8988T (cell line): Measurements from ENCODE around the gene BCL2L1.
"Not testable (repeated sequence)": the region's sequence is repeated elsewhere in the genome, so short reads cannot be mapped to it uniquely, and the experiment has no call there.

Experiments
- DNase-seq: peaks from one replicate; pipeline ENCODE4 v3.0.0; 2011

The BCL2L1 gene

DNA sequence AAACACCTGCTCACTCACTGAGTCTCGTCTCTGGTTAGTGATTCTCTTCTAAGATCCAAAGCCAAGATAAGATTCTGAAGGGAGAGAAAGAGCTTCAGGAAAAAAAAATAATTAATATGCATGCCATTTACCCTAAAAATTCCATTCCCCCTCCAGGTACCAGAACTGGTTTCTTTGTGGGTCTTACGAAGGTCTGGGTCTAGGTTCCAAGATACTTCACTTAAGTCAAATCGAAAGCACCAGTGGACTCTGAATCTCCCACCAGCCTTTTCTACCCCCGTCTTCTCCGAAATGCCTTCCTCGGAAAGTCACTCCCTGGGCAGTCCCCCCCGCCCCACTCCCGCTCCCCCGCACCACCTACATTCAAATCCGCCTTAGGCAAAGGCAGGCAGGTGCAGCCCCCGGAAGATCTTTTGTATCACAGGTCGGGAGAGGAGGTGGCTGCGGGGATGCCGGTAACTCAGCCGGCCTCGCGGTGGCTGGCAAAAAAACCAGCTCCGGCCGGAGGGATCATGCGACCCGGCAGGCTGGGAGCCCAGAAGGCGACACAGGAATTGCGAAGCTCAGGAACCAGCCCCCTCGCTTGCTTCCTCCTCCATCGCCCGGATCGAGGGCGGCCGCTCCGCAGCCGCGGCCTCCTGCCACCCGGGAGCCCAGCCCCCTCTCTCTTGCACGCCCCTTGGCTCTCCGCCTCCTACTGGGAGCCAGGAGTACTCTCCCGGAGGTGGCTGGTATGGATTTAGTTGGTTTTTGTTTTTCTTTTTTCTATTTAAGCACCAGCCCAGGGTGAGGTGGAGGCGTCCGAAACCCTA is at the start of gene BCL2L1:
BCL2L1 (minus strand) TSS at position 612 of the 812 bp plus-strand sequence. CDS start 650 bp downstream, outside the sequence.
- DNase-seq: peak; percentile 65

DNA sequence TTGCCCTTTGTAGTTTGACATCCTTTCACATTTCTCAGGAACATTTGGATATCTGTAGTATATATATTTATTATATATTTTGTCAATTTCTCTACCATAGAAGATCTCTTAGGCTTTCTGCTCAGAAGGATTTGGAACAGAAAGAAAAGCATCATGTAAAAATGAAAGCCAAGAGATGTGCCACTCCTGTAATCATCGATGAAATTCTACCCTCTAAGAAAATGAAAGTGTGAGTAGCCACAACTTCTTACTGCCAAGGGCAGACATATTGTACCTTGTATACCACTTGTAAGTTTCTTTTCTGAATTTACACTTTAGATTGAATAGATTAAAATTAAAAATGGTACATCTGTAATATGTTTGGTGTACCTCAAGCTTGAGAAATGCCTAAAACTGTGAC is 47.6 kb upstream of the BCL2L1 start:
- no peak for DNase-seq

DNA sequence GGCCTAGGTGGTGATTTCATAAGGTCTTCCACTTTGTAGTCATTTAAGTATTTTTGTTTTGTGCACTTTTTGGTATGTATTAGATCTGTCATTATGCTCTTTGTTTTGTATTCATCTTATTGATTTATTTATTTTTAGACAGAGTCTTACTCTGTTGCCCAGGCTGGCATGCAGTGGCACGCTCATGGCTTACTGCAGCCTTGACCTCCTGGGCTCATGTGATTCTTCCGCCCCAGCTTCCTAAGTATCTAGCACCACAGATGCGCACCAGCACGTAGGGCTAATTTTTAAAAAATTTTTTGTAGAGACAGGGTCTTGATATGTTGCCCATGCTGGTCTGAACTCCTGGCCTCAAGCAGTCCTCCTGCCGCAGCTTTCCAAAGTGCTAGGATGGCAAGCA is 47.0 kb upstream of the BCL2L1 start:
- DNase-seq: no peak

DNA sequence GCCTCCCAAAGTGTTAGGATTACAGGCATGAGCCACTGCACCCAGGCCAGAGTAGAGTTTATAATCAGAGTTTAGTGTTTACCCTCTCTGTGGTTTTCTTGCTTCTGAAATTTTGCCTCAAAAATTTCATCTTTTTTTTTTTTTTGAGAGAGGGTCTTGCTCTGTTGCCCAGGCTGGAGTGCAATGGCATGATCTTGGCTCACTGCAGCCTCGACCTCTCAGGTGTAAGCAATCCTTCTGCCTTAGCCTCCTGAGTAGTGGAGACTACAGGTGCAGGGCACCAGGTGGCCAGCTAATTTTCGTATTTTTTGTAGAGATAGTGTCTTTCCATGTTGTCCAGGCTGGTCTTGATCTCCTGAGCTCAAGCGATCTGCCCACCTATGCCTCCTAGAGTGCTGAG is 45.1 kb upstream of the BCL2L1 start:
- no peak for DNase-seq

DNA sequence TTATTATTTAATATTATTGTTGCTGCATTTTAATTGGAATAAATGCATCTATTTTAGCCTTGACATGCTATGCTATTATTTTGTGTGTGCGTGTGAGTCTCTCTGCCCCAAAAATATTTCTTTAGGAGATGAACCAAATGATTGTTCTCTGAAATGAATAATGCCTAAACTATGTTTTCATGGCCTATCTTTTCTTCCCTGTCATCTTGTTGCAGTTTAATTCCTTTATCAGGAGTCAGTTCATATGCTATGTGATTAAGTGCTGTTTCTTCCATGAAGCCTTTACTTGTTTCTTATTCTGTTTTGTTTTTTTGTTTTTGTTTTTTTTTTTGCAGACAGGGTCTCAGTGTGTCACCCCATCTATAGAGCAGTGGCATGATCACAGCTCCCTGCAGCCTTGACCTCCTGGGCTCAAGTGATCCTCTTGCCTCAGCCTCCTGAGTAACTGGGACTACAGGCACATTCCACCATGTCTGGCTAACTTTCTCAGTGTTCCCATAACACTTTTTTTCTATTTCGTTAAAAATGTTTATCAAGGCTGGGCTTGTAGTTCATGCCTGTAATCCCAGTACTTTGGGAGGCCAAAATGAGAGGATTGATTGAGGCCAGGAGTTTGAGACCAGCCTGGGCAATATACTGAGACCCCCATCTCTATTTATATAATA is 42.1 kb upstream of the BCL2L1 start:
- no peak for DNase-seq

DNA sequence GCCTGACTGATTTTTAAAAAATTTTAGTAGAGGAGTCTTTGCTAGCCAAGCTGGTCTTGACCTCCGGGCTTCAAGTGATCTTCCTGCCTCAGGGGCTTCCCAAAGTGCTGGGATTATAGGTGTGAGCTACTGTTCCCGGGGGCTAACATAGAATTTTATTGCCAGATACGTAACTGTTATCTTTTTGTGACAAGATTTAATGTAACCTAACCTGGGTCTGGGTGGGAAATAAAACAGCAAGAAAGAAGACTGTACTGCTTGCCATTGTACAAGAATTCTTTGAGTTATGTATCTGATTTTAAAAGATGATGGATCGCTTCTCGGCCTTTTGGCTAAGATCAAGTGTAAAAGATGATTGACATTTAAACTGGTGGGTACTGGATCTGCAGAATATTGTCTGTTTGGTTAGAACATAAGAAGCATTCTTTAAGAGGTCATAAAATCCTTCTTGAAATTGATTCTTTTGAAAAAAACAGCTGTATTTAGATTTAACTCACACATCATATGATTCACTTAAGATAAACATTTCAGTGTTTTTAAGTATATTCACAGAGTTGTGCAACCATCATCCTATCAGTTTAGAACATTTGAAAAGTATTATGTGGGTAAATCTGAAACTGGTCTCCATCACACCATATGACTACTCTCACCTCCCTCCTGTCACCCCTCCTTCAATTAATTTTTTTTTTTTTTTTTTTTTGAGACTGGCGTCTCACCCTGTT is 38.0 kb upstream of the BCL2L1 start:
- DNase-seq: no peak

DNA sequence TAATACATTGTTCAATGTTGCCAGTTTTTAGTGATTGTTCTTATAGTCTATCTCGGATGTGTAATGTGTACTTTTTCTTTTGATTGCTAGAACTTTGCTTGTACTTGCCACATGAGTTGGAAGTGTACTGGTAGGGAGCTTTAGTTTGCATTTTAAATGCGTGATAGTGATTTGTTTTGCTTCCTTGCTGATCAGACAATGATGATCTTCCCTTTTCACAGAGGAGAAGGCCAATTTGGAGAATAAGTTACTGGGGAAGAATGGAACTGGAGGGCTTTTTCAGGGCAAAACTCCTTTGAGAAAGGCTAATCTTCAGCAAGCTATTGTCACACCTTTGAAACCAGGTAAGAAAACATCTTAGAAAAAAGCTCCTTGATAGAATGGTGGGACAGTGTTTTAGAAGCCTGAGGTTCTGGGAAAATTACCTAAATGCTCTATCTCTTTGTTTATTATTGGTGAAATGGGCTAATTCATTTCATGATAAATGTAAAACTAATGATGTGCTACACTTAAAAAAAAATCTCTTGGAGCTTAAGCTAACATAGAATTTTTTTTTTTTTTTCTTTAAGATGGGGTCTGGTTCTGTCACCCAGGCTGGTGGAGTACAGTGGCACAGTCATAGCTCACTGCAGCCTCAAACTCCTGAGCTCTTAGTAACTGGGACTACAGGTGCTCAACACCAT is 37.3 kb upstream of the BCL2L1 start:
- no peak for DNase-seq

DNA sequence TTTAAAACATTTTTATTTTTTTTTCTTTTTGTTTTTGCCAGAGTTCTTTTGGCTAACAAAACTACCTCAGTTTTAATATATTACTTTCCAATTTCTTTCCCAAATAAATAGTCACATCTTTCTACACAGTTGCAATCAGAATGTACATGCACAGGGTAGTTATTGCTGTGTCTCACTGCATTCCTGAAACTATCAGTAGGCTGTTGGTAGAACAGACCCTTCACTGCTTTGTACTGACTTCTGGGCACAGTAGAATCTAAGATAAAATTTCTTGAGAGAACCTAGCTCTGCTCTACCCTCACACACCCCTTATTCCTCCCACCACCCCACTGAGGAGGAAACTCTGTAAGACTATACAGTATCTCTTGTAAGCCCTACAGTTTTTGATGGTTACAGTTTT is 36.3 kb upstream of the BCL2L1 start:
- no peak for DNase-seq

DNA sequence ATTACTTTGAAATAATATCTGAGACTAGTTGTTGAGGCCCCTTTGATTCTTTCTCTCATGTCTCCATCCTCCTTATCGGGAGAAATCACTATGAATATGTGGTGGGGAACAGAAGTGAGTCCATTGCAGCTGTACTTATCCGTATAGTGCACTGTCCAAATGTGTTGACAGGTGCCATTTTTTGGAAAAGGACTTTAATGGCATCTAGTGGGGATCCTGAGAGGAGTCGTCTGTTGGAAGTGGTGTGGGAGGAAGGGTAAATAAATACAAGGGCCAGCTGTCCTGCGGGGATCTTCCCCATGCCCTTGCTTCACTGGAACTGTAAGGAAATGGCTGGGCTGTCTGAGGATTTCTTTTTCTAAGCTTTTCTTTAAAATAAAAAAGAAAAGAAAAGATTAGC is 35.9 kb upstream of the BCL2L1 start:
- no peak for DNase-seq

DNA sequence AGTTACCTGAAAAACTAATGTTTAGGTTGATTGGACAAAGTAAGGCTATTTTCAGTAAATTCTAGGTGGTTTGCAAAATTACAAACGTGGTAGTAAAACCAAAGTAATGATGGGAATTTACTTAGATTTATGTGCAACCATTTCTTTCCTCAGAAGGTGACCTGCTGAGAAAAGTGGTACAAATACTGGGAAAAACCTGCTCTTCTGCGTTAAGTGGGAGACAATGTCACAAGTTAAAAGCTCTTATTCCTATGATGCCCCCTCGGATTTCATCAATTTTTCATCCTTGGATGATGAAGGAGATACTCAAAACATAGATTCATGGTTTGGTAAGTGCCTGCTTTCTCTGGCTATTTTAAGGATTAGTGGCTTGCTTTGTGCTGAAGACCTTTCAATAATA is 34.6 kb upstream of the BCL2L1 start:
- DNase-seq: no peak

DNA sequence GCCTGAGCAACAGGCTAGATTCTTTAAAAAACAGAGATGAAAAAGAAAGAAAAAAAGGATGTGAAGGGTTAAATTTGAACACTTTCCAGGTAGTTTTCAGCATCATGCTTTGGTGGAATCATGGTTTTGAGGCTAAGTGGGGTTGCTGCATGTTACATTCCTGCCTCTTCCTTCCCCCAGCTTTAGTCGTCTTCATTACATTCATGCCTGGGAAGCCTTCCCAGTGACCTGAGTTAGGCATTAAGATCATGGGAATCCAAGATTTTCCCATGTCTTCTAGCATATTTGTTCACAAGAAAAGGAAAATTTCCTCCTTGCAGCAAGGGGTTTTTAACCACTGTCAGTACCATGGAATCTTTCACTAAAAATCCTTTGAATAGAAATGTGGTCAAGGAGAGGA is 28.5 kb upstream of the BCL2L1 start:
- no peak for DNase-seq

DNA sequence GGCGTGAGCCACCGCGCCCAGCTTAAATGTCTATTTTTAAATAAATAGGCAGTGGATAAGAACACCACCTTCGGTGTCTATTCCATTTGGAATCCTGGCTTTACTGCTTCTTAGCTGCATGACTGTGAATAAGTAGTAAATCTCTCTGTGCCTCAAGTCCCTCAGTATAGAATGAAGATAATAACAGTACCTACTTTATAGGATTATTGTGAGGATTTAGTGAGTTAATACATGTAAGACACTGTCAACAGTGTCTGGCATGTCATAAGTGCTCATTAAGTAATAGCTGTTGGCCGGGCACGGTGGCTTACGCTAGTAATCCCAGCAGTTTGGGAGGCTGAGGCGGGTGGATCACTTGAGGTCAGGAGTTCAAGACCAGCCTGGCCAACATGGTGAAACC is 26.6 kb upstream of the BCL2L1 start:
- DNase-seq: no peak

DNA sequence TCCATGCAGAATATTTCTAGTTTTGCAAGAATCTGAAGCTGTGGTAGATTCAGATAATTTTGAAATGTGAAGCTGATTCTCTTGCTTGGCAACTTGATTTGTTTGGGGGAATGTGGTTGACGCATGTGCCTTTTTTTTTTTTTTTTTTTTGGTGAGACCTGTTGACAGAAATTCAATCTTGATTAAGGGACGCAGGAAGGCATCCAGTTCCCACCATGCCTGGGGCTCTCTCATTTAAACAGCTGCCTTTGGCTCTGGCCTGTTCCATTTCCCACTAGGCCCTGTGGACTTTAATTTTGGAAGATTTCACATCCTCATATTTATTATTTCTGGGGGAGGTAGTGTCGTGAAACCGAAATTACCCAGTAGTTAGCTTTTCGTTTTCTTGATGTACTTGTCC is 25.0 kb upstream of the BCL2L1 start:
- DNase-seq: no peak

DNA sequence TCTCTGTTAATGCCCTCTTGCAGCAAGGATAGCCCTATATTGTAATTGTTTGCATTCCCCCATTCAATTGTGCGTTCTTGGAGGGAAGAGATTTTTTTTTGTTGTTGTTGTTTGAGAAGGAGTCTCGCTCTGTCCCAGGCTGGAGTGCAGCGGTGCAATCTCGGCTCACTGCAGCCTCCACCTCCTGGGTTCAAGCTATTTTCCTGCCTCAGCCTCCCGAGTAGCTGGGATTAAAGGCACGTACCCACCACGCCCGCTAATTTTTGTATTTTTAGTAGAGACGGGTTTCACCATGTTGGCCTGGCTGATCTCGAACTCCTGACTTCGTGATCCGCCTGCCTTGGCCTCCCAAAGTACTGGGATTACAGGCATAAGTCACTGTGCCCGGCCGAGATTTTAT is 24.4 kb upstream of the BCL2L1 start:
- DNase-seq: not testable (repeated sequence)

DNA sequence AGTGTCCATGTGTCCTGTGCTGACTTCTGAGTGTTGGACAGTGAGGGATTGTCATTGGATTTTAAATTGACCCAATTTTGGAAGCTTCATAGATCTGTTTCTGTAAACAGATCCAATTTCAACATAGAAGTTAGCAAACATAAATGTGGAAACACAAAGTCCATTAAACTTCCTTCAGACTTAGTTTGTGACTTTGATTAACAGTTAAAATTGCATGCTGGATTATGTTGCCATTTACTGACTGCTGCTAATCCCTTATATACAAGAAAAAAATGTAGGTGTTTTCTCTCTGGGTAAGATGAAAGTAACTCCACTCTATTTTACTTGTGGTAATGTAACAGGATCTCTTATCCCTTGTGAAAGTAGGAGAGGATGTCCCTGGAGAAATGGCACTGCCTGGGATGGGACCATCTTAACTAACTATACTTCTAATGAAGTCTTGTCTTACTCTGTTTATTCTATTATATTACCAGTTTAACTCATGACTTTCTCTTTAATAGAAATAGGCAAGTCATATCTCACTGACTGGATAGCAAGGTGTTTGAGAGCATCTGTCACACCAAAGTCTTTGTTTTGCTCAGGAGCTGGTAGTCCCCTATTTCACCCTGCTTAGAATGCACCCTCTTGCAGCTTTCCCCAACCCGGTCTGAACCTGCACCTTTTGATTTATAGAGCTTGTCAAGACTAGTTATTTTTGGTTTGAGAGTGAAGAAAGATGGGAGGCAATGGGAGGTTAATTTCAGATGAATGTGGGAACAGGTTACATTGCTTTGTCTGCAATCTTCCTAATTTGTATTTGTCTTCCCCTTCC is 23.6 kb upstream of the BCL2L1 start:
- DNase-seq: no peak

DNA sequence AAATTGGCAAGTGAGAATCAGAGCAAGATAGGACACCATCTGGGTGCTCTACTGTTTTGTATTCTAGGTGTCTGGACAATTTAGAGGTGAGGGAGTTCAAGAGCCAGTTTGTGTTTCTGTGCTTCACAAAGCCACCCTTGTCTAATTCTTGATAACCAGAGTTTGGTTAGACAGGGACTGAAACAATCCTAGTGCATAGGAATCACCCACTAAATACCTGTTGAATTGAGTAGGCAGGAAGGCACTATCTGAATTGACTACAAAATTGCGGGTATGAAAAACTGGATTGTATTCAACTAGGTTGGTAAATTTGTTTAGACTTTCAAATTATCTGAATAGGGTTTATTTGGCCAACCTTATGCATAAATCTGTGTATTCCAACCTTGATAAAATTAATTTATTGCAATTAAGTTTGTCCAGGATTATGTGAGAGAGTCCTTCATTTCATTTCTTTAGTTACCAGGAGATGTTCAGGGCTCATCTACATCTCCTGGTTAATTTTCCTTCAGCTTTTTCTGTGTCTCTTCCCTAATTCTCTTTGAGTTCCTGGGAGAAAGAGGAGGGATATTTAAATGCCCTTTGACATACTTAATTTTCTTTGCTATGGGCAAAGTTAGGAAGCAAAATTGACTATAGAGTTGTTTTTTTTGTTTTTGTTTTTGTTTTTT is 18.1 kb upstream of the BCL2L1 start:
- DNase-seq: no peak

DNA sequence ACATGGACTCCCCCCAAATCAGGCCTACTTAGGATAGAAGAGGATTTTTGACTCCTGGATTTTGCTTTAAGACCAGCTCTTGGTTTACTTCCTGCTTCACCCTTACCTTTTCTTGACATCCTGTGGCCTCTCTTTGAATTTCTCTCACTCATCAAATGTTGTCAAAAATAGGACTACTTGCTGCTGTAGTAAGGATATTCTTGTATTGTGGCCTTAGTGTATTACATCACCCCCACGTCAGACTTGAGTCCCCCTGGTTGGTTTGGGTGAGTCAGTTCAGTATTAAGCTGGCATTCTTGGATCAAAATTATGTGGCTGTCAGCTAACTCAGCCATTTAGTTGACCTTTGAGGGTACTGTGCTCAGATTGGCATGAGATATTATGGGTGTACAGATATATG is 17.5 kb upstream of the BCL2L1 start:
- DNase-seq: no peak

DNA sequence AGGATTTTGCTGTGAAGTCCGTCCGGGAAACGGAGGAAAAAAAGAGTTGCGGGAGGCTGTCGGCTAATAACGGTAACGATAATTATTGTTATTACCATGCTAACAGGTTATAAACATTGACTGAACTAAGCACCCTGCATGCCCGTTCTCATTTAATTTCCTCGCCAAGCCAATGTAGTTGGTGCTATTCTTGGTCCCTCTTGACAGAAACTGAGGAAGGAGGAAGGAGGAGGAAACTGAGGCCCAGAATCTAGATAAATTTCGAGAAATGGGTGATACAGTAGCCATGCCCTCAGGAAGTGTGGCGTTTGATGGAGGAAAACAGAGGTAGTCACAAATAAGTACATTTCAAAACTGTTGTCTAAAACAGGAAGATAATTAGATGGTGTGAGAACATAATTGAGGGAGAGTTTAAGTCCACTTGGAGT is 16.9 kb upstream of the BCL2L1 start:
- no peak for DNase-seq

DNA sequence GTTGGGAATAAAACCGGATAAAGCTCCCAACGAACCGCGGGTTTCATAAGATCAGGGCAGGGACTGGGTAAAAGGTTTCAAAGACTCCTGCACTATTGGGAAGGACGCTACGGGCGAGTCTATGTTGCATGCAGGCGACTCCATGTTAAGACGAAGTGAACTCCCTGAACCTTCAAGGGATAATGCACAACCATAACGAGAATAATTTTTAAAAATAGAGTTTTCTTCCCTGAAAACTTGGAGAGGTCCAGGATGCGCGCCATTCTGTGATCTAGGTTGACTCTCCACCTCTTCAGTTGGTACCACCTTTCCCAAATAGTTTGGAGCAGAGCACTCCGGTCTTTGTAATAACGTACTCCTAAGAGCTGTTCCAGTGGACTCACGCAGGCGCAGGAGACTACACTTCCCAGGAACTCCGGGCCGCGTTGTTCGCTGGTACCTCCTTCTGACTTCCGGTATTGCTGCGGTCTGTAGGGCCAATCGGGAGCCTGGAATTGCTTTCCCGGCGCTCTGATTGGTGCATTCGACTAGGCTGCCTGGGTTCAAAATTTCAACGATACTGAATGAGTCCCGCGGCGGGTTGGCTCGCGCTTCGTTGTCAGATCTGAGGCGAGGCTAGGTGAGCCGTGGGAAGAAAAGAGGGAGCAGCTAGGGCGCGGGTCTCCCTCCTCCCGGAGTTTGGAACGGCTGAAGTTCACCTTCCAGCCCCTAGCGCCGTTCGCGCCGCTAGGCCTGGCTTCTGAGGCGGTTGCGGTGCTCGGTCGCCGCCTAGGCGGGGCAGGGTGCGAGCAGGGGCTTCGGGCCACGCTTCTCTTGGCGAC is 16.3 kb upstream of the BCL2L1 start, which contains the start of gene TPX2:
TPX2 (plus strand) TSS at position 562 of the 821 bp plus-strand sequence. CDS start 18,187 bp downstream, outside the sequence.
- peak; percentile 71 for DNase-seq

DNA sequence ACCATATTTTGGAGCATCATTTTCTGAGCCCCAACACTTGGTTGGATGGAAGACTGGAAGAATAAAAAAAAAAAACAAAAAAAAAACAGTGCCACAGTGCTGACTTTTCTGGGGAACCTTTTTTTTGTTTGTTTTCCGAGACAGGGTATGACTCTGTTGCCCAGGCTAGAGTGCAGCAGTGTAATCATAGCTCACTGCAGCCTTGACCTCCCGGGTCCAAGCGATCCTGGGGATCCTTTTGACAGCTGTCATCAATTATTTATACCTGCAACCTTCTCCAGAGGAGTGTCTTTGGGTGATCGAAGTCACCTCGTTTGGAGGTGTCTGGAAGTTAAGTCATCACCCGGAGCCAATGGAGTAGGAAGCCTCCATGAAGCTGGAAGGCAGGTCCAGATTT is 8.7 kb upstream of the BCL2L1 start:
- DNase-seq: no peak
